ENCODE data around the gene ZNF609. TPM values are rescaled to one million over a fixed set of nuclear protein-coding genes. Genes with fewer than 3 reads are reported as not detected.
"Not testable (repeated sequence)": the region's sequence is repeated elsewhere in the genome, so short reads cannot be mapped to it uniquely, and the experiment has no call there.

ZNF609 gene
- total RNA-seq, 4 donors from 2014 or later: 25.2 to 45.5 (median 32.6) TPM

GRCh38 chr15:64485796-64486195, 25.4 kb downstream of the ZNF609 start:
- Histone ChIP-seq H3K36me3 (no peaks in the 10 kb centered on the region), H3K4me1 (no peaks in the 10 kb centered on the region), H3K27me3 (no peaks in the 10 kb centered on the region), H3K9me3 (no peaks in the 10 kb centered on the region), H3K4me3 (replicated peaks in 1 of 3) (no peak overlapping the region), H3K27ac (no peak overlapping the region)
- intact Hi-C loops (cut with DNase I): no loop called here
- no peak for DNase-seq
- TF ChIP-seq POLR2A (IDR thresholded peaks at IDR 0.05): no peak

GRCh38 chr15:64490598-64491259, 30.4 kb downstream of the ZNF609 start:
- no peak for TF ChIP-seq CTCF (IDR thresholded peaks at IDR 0.05)
- no peak for TF ChIP-seq POLR2A (IDR thresholded peaks at IDR 0.05)
- DNase-seq: no peak
- no peaks in the 10 kb centered on the region for H3K4me1 ChIP-seq
- H3K27ac ChIP-seq: no peak overlapping the region
- intact Hi-C loops (cut with DNase I): no loop called here
- H3K4me3 ChIP-seq (replicated peaks in 1 of 3): no peak overlapping the region
- no peaks in the 10 kb centered on the region for H3K27me3 ChIP-seq
- H3K9me3 ChIP-seq: no peaks in the 10 kb centered on the region
- H3K36me3 ChIP-seq: no peaks in the 10 kb centered on the region

GRCh38 chr15:64493641-64494040, 33.3 kb downstream of the ZNF609 start:
- no peak overlapping the region for H3K4me3 ChIP-seq (replicated peaks in 1 of 3)
- H3K27me3 ChIP-seq: no peaks in the 10 kb centered on the region
- 85% methylated on average over 2 of the region's 2 CpGs for WGBS, 2 donors
- H3K4me1 ChIP-seq: no peaks in the 10 kb centered on the region
- no peaks in the 10 kb centered on the region for H3K9me3 ChIP-seq
- no peak overlapping the region for H3K27ac ChIP-seq
- no peak for DNase-seq
- no peaks in the 10 kb centered on the region for H3K36me3 ChIP-seq
- no peak for TF ChIP-seq CTCF (IDR thresholded peaks at IDR 0.05)
- TF ChIP-seq POLR2A (IDR thresholded peaks at IDR 0.05): no peak
- intact Hi-C loops (cut with DNase I): no loop called here

GRCh38 chr15:64495968-64496367, 35.6 kb downstream of the ZNF609 start:
- H3K4me1 ChIP-seq; H3K27me3 ChIP-seq; H3K36me3 ChIP-seq; DNase-seq; H3K9me3 ChIP-seq; H3K4me3 ChIP-seq (replicated peaks in 1 of 3); intact Hi-C loops (cut with DNase I); H3K27ac ChIP-seq: not testable (repeated sequence)
- WGBS, 2 donors: 96 to 98% methylated on average over 2 of the region's 2 CpGs

GRCh38 chr15:64500695-64501395, 40.5 kb downstream of the ZNF609 start:
- no peak overlapping the region for H3K27ac ChIP-seq
- H3K27me3 ChIP-seq: no peaks in the 10 kb centered on the region
- no peak for DNase-seq
- H3K4me3 ChIP-seq (replicated peaks in 1 of 3): no peak overlapping the region
- no peak for TF ChIP-seq POLR2A (IDR thresholded peaks at IDR 0.05)
- no peak for TF ChIP-seq CTCF (IDR thresholded peaks at IDR 0.05)
- intact Hi-C loops (cut with DNase I): no loop called here
- peaks cover 5 to 21% of the 10 kb centered on the region in 2 donors for H3K4me1 ChIP-seq
- no peaks in the 10 kb centered on the region for H3K9me3 ChIP-seq
- peaks cover 7 to 8% of the 10 kb centered on the region in 2 donors for H3K36me3 ChIP-seq
- WGBS, 2 donors: 58 to 63% methylated on average over 3 of the region's 3 CpGs

- 72 to 74% methylated on average over 1 of the region's 1 CpG for WGBS, 2 donors
- TF ChIP-seq POLR2A (IDR thresholded peaks at IDR 0.05): no peak
- no peak for TF ChIP-seq CTCF (IDR thresholded peaks at IDR 0.05)
- no peak overlapping the region for H3K27ac ChIP-seq
- no peaks in the 10 kb centered on the region for H3K27me3 ChIP-seq
- H3K9me3 ChIP-seq: no peaks in the 10 kb centered on the region
- no peak overlapping the region for H3K4me3 ChIP-seq (replicated peaks in 1 of 3)
- intact Hi-C loops (cut with DNase I): no loop called here
- H3K4me1 ChIP-seq: peaks cover 5 to 22% of the 10 kb centered on the region in 2 donors
- DNase-seq: no peak
- peaks cover 7 to 8% of the 10 kb centered on the region in 2 donors for H3K36me3 ChIP-seq
Observed at GRCh38 chr15:64501396-64501715, 41.0 kb downstream of the ZNF609 start.
